ENCODE results near the gene ARHGDIA. TPM values are rescaled to one million over a fixed set of nuclear protein-coding genes. Genes with fewer than 3 reads are reported as not detected.

Gene ARHGDIA
- total RNA-seq, 5 donors from 2014 or later (not counting 1 experiment from before 2014, with no cell fraction given) = 473 to 577 (median 504) TPM

DNA sequence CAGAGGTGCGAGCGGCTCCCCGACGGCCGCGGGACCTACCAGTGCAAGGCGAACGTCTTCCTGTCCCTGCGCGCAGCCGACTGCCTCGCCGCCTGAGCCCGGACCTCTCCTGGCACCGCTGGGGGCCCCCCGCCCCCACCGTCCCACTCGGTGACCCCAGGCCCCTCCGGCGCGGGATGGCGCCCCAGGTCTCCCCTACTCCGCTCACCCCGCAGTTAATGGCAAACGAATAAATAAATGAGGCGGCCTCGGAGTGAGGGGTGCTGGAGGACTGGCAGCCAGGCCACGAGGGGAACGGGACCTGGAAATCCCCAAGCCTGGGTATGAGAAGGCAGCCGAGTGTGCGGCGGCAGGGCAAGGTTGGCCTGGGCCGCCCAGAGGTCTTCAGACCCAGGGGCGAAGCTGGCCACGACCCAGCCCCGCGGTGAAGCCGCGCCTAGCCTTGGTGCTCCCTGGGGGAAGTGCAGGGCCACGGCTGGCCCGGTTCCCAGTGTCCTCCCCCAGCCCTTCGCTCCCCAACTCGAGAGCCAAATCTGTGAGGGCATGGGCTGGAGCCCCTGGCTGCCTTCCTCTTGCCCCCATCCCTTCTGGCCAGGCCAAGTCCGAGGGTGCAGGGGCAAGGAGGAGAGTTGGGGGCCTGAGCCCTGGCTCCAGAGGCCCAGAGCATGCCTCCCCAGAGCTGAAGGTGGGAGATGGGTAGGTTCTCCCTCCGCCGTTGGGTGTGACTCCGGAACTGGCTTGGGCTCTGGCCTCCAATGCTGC lies 31.7 kb upstream of the ARHGDIA start:
- Histone ChIP-seq H3K27me3 (replicated peaks in 1 of 2; ENCODE audit: control insufficient read depth in 2 of 2, extremely low read depth in 1 of 2, insufficient read depth in 2 of 2, low read length in 1 of 2) (peaks cover 0 to 23% of the 10 kb centered on the region in 2 experiments), H3K9me3 (no peaks in the 10 kb centered on the region), H3K4me1 (ENCODE audit: control insufficient read depth in 1 of 2, extremely low read depth in 1 of 2, insufficient read depth in 2 of 2, low read length in 2 of 2) (peaks cover 0 to 18% of the 10 kb centered on the region in 2 experiments), H3K4me3 (ENCODE audit: control insufficient read depth in 1 of 2, extremely low read depth in 1 of 2, low read length in 1 of 2) (no peak overlapping the region), H3K36me3 (ENCODE audit: control insufficient read depth in 2 of 2, extremely low read depth in 1 of 2, insufficient read depth in 1 of 2, low read length in 1 of 2) (peaks cover 24 to 48% of the 10 kb centered on the region in 2 donors), H3K27ac (ENCODE audit: low read length) (no peak overlapping the region)
- Mint-ChIP-seq H3K27me3 (peaks cover 8 to 14% of the 10 kb centered on the region in 2 donors), H3K4me3 (peak overlapping the region in 1 of 3 donors; percentile 22), H3K4me1 (peaks cover 6 to 8% (median 6%) of the 10 kb centered on the region in 3 donors), H3K9me3 (no peaks in the 10 kb centered on the region), H3K27ac (no peak overlapping the region), H3K36me3 (peaks cover 18% of the 10 kb centered on the region)
- WGBS (ENCODE audit: insufficient coverage) = 44% methylated on average over 43 of the region's 47 CpGs
- POLR2A ChIA-PET = interaction anchor here in 1 of 2 donors (0.5 kb wide), 1 partner anchor 515 kb away, joined by 4 read pairs; no protein-coding TSS in a partner anchor
- CTCF ChIA-PET = no interaction called here
- DNase-seq (no peak), ATAC-seq (replicated peaks in 1 of 4) (peak; percentile 44 to 47 (median 46))

DNA sequence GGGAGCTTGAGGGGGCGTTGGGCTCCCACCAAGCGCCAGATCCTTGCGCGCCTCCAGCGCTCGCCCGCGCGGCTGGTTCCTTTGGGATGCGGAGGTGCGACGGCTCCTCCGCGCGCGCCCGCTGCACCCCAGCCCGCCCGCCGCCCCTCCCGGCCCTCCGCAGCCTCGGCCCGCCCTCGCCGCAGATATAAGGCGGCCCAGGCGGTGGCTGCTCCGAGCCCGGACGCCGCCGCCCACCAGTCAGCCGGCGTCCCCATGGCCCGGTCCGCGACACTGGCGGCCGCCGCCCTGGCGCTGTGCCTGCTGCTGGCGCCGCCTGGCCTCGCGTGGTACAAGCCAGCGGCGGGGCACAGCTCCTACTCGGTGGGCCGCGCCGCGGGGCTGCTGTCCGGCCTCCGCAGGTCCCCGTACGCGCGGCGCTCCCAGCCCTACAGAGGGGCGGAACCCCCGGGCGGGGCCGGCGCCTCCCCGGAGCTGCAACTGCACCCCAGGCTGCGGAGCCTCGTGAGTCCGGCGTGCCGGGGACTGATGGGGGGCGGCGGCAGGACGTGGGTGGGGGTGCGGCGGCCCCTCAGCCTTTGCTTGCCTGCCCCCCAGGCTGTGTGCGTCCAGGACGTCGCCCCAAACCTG lies 31.0 kb upstream of the ARHGDIA start, which contains the start of gene NPB:
Gene NPB, plus strand, starts transcription at position 216 of the 630 bp plus-strand sequence. Its CDS starts 40 bp downstream, at position 256.
- peaks cover 6 to 8% (median 6%) of the 10 kb centered on the region in 3 donors for H3K4me1 Mint-ChIP-seq
- H3K27ac Mint-ChIP-seq = no peak within 1 kb of the TSS
- H3K36me3 Mint-ChIP-seq = peaks cover 19% of the 10 kb centered on the region
- Histone ChIP-seq H3K27ac (ENCODE audit: low read length) (no peak within 1 kb of the TSS), H3K4me1 (ENCODE audit: control insufficient read depth in 1 of 2, extremely low read depth in 1 of 2, insufficient read depth in 2 of 2, low read length in 2 of 2) (peaks cover 0 to 18% of the 10 kb centered on the region in 2 experiments), H3K27me3 (replicated peaks in 1 of 2; ENCODE audit: control insufficient read depth in 2 of 2, extremely low read depth in 1 of 2, insufficient read depth in 2 of 2, low read length in 1 of 2) (peaks cover 0 to 23% of the 10 kb centered on the region in 2 experiments), H3K4me3 (ENCODE audit: control insufficient read depth in 1 of 2, extremely low read depth in 1 of 2, low read length in 1 of 2) (peak within 1 kb of the TSS in 1 of 2 donors; percentile 18), H3K9me3 (no peaks in the 10 kb centered on the region), H3K36me3 (ENCODE audit: control insufficient read depth in 2 of 2, extremely low read depth in 1 of 2, insufficient read depth in 1 of 2, low read length in 1 of 2) (peaks cover 18 to 43% of the 10 kb centered on the region in 2 donors)
- H3K27me3 Mint-ChIP-seq = peaks cover 8 to 14% of the 10 kb centered on the region in 2 donors
- WGBS (ENCODE audit: insufficient coverage) = 1% methylated on average over 79 of the region's 79 CpGs
- H3K9me3 Mint-ChIP-seq = no peaks in the 10 kb centered on the region
- peak within 1 kb of the TSS; percentile 7 to 57 (median 9) for H3K4me3 Mint-ChIP-seq
- CTCF ChIA-PET = no interaction called here
- POLR2A ChIA-PET = no interaction called here
- DNase-seq (no peak), ATAC-seq (replicated peaks in 1 of 4) (peak; percentile 53 to 67 (median 60))

DNA sequence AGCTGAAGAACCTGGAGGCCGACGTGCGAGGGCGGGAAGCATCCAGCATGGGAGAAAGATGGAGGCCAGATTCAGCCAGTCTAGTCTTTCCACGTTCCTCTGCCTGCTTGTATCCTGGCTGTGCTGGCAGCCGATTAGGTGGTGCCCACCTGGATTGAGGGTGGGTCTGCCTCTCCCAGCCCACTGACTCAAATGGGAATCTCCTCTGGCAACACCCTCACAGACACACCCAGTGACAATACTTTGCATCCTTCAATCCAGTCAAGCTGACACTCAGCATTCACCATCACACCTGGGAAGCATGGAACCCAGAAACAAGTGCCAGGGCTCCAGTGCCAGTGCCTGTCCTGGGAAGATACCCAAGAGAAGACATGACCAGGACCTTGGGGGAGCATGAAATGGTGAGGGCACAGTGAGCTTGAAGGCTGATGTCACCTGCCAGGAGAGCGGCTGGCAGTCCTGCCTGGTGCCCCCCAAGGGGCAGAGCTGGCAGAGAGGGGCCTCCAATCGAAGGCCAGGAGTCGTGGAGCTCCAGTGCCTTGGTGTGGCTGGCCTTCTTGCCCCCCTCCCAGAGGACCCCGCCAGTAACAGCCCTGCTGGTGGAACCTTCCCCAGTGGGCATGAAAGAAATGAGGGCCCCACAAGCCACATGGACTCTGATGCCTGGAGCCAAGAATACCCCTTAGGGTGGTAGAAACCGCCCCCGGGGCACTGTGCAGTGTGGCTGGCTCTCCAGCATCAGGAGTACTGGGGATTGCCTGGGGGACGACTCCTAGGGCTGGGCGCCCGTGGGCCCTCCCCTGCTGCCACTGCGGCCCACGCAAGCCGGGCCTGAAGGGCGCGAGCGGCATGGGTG lies 30.3 kb upstream of the ARHGDIA start:
- H3K36me3 ChIP-seq (ENCODE audit: control insufficient read depth in 2 of 2, extremely low read depth in 1 of 2, insufficient read depth in 1 of 2, low read length in 1 of 2) = peaks cover 17 to 39% of the 10 kb centered on the region in 2 donors
- 34% methylated on average over 13 of the region's 21 CpGs for WGBS (ENCODE audit: insufficient coverage)
- no peaks in the 10 kb centered on the region for H3K9me3 Mint-ChIP-seq
- POLR2A ChIA-PET = no interaction called here
- peaks cover 0 to 18% of the 10 kb centered on the region in 2 experiments for H3K4me1 ChIP-seq (ENCODE audit: control insufficient read depth in 1 of 2, extremely low read depth in 1 of 2, insufficient read depth in 2 of 2, low read length in 2 of 2)
- CTCF ChIA-PET = no interaction called here
- H3K27ac ChIP-seq (ENCODE audit: low read length) = no peak overlapping the region
- peaks cover 6 to 8% (median 6%) of the 10 kb centered on the region in 3 donors for H3K4me1 Mint-ChIP-seq
- no peaks in the 10 kb centered on the region for H3K9me3 ChIP-seq
- H3K36me3 Mint-ChIP-seq = peaks cover 20% of the 10 kb centered on the region
- peaks cover 8 to 14% of the 10 kb centered on the region in 2 donors for H3K27me3 Mint-ChIP-seq
- no peak overlapping the region for H3K27ac Mint-ChIP-seq
- no peak for DNase-seq
- peak overlapping the region in 1 of 2 donors; percentile 3 for H3K4me3 ChIP-seq (ENCODE audit: control insufficient read depth in 1 of 2, extremely low read depth in 1 of 2, low read length in 1 of 2)
- H3K27me3 ChIP-seq (replicated peaks in 1 of 2; ENCODE audit: control insufficient read depth in 2 of 2, extremely low read depth in 1 of 2, insufficient read depth in 2 of 2, low read length in 1 of 2) = peaks cover 0 to 23% of the 10 kb centered on the region in 2 experiments
- peak overlapping the region; percentile 7 to 57 (median 9) for H3K4me3 Mint-ChIP-seq
- peak in 3 of 4 experiments; percentile 4 to 32 (median 4) for ATAC-seq (replicated peaks in 1 of 4)

DNA sequence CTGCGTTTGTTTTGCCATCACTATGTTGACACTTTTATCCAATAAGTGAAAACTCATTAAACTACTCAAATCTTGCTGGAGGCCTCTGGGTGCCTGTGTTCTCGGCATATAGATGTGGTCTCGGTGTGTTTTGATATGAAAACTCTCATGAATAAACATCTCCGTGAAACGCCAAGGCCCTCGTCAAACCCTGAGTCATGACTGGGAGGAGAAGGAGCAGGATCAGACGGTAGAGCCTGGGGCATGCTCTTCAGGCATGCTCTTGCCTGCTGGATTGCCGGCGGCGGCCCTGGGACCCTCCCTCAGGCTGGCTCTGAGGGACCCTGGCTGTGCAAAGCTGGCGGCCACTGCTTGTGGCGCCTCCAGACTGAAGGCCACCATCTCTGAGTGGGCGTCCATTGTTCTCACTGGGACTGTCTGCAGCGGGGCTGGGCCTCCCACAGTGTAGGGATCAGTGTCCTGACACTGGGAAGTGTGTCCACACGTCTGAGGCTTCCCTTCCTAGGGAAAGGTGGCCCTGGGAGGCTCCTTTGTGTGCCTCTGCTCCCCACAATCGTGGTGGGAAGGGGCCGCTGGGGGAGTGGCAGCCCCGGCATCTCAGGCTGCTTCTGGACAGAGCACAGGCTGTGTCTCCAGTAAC lies 29.2 kb upstream of the ARHGDIA start:
- peak overlapping the region in 1 of 3 donors; percentile 57 for H3K4me3 Mint-ChIP-seq
- H3K9me3 ChIP-seq = no peaks in the 10 kb centered on the region
- H3K27ac Mint-ChIP-seq = no peak overlapping the region
- peaks cover 0 to 18% of the 10 kb centered on the region in 2 experiments for H3K4me1 ChIP-seq (ENCODE audit: control insufficient read depth in 1 of 2, extremely low read depth in 1 of 2, insufficient read depth in 2 of 2, low read length in 2 of 2)
- H3K27me3 Mint-ChIP-seq = peaks cover 8 to 14% of the 10 kb centered on the region in 2 donors
- H3K27ac ChIP-seq (ENCODE audit: low read length) = no peak overlapping the region
- H3K36me3 Mint-ChIP-seq = peaks cover 24% of the 10 kb centered on the region
- peaks cover 10 to 40% of the 10 kb centered on the region in 2 donors for H3K36me3 ChIP-seq (ENCODE audit: control insufficient read depth in 2 of 2, extremely low read depth in 1 of 2, insufficient read depth in 1 of 2, low read length in 1 of 2)
- H3K27me3 ChIP-seq (replicated peaks in 1 of 2; ENCODE audit: control insufficient read depth in 2 of 2, extremely low read depth in 1 of 2, insufficient read depth in 2 of 2, low read length in 1 of 2) = peaks cover 0 to 23% of the 10 kb centered on the region in 2 experiments
- H3K4me1 Mint-ChIP-seq = peaks cover 6 to 8% (median 6%) of the 10 kb centered on the region in 3 donors
- ATAC-seq (replicated peaks in 1 of 4) (no peak), DNase-seq (no peak)
- no peaks in the 10 kb centered on the region for H3K9me3 Mint-ChIP-seq
- CTCF ChIA-PET = no interaction called here
- POLR2A ChIA-PET = no interaction called here
- H3K4me3 ChIP-seq (ENCODE audit: control insufficient read depth in 1 of 2, extremely low read depth in 1 of 2, low read length in 1 of 2) = no peak overlapping the region
- WGBS (ENCODE audit: insufficient coverage) = 88% methylated on average over 14 of the region's 18 CpGs

DNA sequence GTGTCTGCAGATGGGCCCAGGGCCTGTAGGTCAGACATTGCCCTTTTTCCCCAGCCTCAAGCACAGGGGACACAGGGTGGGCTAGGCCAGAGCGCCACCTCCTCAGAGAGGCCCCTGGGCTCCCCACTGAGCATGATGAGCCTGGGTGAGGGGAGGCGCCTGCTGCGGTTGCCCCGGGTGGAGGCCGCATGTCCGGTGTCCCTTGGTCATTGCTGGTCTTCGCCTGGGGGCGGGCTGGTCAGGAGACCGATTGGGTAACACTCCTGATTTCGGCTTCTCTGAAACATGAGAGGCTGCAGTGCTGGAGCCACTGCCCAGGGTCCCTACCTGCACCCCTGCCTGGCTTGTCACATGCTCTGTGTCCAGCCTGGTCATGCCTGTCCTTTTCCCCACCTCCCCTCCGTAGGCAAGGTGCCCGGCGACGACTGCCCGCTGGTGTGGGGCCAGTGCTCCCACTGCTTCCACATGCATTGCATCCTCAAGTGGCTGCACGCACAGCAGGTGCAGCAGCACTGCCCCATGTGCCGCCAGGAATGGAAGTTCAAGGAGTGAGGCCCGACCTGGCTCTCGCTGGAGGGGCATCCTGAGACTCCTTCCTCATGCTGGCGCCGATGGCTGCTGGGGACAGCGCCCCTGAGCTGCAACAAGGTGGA lies 28.5 kb upstream of the ARHGDIA start:
- Histone ChIP-seq H3K36me3 (ENCODE audit: control insufficient read depth in 2 of 2, extremely low read depth in 1 of 2, insufficient read depth in 1 of 2, low read length in 1 of 2) (peaks cover 9 to 37% of the 10 kb centered on the region in 2 donors), H3K27ac (ENCODE audit: low read length) (no peak overlapping the region), H3K9me3 (no peaks in the 10 kb centered on the region), H3K4me1 (ENCODE audit: control insufficient read depth in 1 of 2, extremely low read depth in 1 of 2, insufficient read depth in 2 of 2, low read length in 2 of 2) (peaks cover 0 to 18% of the 10 kb centered on the region in 2 experiments), H3K4me3 (ENCODE audit: control insufficient read depth in 1 of 2, extremely low read depth in 1 of 2, low read length in 1 of 2) (no peak overlapping the region), H3K27me3 (replicated peaks in 1 of 2; ENCODE audit: control insufficient read depth in 2 of 2, extremely low read depth in 1 of 2, insufficient read depth in 2 of 2, low read length in 1 of 2) (peaks cover 0 to 23% of the 10 kb centered on the region in 2 experiments)
- H3K36me3 Mint-ChIP-seq = peaks cover 26% of the 10 kb centered on the region
- DNase-seq (no peak), ATAC-seq (replicated peaks in 1 of 4) (no peak)
- no peaks in the 10 kb centered on the region for H3K9me3 Mint-ChIP-seq
- H3K27me3 Mint-ChIP-seq = peaks cover 8 to 14% of the 10 kb centered on the region in 2 donors
- no peak overlapping the region for H3K4me3 Mint-ChIP-seq
- H3K27ac Mint-ChIP-seq = no peak overlapping the region
- POLR2A ChIA-PET = no interaction called here
- H3K4me1 Mint-ChIP-seq = peaks cover 6 to 8% (median 6%) of the 10 kb centered on the region in 3 donors
- CTCF ChIA-PET = no interaction called here
- 98% methylated on average over 19 of the region's 22 CpGs for WGBS (ENCODE audit: insufficient coverage)

Measured in T-cell (primary cell).